HepG2 (cell line): Measurements from ENCODE around the gene B9D2. TPM values are rescaled to one million over a fixed set of nuclear protein-coding genes. Genes with fewer than 3 reads are reported as not detected.

ENCODE experiments used
- ATAC-seq: fragments of 200-7000 bp; cut with Tn5 transposase; 3 replicates; pipeline ENCODE4 v1.9.1; 2020; ENCODE audit warnings: mild to moderate bottlenecking, moderate library complexity
- BruUV-seq: library from RNA; stranded (reverse); fragments of 400-500 nt; replicated peaks from 2 replicates; lab custom pipeline; 2021; lab: Mats Ljungman, UMichigan
- CTCF ChIA-PET: fragments of 300-600 bp; formaldehyde crosslinking; extraction: SDS; loops from one replicate; lab custom pipeline; 2021; ENCODE audit warnings: low total read pairs, inconsistent platforms, low intra/inter-chr PET ratio; lab: Yijun Ruan, JAX
- POLR2A ChIA-PET: fragments of 350-600 bp; sonication (Branson Sonifier 250); formaldehyde crosslinking; loops from one replicate; lab custom pipeline; 2020; ENCODE audit warnings: antibody characterized with exemption, inconsistent platforms; lab: Yijun Ruan, JAX
- DNase-seq: peaks from one replicate; pipeline ENCODE4 v3.0.0-alpha.2; 2015; ENCODE audit warnings: low spot score
- FAIRE-seq: peaks from 3 replicates; lab custom pipeline; 2011; peaks lifted over from hg19 to GRCh38; lab: Jason Lieb, UNC
- H2AFZ ChIP-seq: one replicate; pipeline ENCODE4 v1.6.1; 2011; ENCODE audit warnings: low read length, inconsistent platforms
- H3K27ac ChIP-seq: fragments of 300-600 bp; 3 replicates; pipeline ENCODE4 v1.8.0; 2011; ENCODE audit warnings: mixed run types, mild to moderate bottlenecking, mixed read lengths, low read length, inconsistent platforms; ENCODE audit not compliant: insufficient read depth; ENCODE audit errors: extremely low read length
- H3K27me3 ChIP-seq, 2 experiments: fragments of 200-600 bp in 1 of 2; 2 replicates in 1 of 2; 3 replicates in 1 of 2; pipeline versions ENCODE4 v1.6.0 to v1.8.0; 2011; ENCODE audit warnings: low read length in 2 of 2, mild to moderate bottlenecking in 2 of 2, moderate library complexity in 2 of 2, inconsistent platforms in 1 of 2; ENCODE audit not compliant: insufficient read depth in 2 of 2, control insufficient read depth in 1 of 2
- H3K36me3 ChIP-seq, 2 experiments: fragments of 200-600 bp in 1 of 2; replicated peaks in 1 of 2; 2 replicates in 1 of 2; 3 replicates in 1 of 2; pipeline versions ENCODE4 v1.5.1 to v1.8.0; 2011; ENCODE audit warnings: low read length in 2 of 2, inconsistent platforms in 1 of 2; ENCODE audit not compliant: insufficient read depth in 2 of 2, control insufficient read depth in 1 of 2
- H3K4me1 ChIP-seq: 2 replicates; pipeline ENCODE4 v1.5.1; 2012; ENCODE audit warnings: low read length, inconsistent platforms; ENCODE audit not compliant: insufficient read depth
- H3K4me2 ChIP-seq: 2 replicates; pipeline ENCODE4 v1.6.0; 2011; ENCODE audit warnings: low read depth, low read length, inconsistent platforms
- H3K4me3 ChIP-seq, 3 experiments: fragments of 200-600 bp in 1 of 3; sonication (generic), shearing (Covaris generic) in 1 of 3; replicated peaks in 1 of 3; 2 replicates each; pipeline ENCODE4 v1.5.1; 2011 to 2016; ENCODE audit warnings: low read length in 3 of 3, inconsistent platforms in 2 of 3, low read depth in 2 of 3, mild to moderate bottlenecking in 2 of 3, control low read depth in 1 of 3, mixed read lengths in 1 of 3; ENCODE audit not compliant: insufficient read depth in 1 of 3
- H3K79me2 ChIP-seq: one replicate; pipeline ENCODE4 v1.6.1; 2011; ENCODE audit warnings: low read length, inconsistent platforms; ENCODE audit not compliant: insufficient read depth
- H3K9ac ChIP-seq: 2 replicates; pipeline ENCODE4 v1.6.0; 2011; ENCODE audit warnings: mild to moderate bottlenecking, low read depth, low read length, inconsistent platforms; ENCODE audit not compliant: insufficient read depth
- H3K9me3 ChIP-seq: 2 replicates; pipeline ENCODE4 v1.5.1; 2012; ENCODE audit warnings: mild to moderate bottlenecking, low read length
- H4K20me1 ChIP-seq: 2 replicates; pipeline ENCODE4 v1.6.0; 2011; ENCODE audit warnings: inconsistent platforms, mild to moderate bottlenecking, low read length, moderate library complexity; ENCODE audit not compliant: insufficient read depth
- HNF1A ChIP-seq, 2 experiments: sonication (generic) in 1 of 2; formaldehyde crosslinking in 1 of 2; IDR thresholded peaks; 2 replicates each; pipeline versions ENCODE4 v1.4.0 to v1.6.1; 2016 to 2020; ENCODE audit warnings: borderline replicate concordance in 1 of 2, low read depth in 1 of 2, mild to moderate bottlenecking in 1 of 2, missing genetic modification reagents in 1 of 2
- MAFK ChIP-seq, 2 experiments: IDR thresholded peaks in 1 of 2; conservative IDR thresholded peaks in 1 of 2; 2 replicates each; pipeline ENCODE4 v1.6.1; 2011; ENCODE audit warnings: improper control_type of control experiment in 2 of 2, low read length in 2 of 2
- ZBTB8A ChIP-seq: sonication (generic); formaldehyde crosslinking; IDR thresholded peaks from 2 replicates; pipeline ENCODE4 v1.4.0; 2020; ENCODE audit warnings: mild to moderate bottlenecking, low read depth, missing genetic modification reagents, borderline replicate concordance
- ZFP36L1 ChIP-seq: sonication (generic); formaldehyde crosslinking; IDR thresholded peaks from 2 replicates; pipeline ENCODE4 v1.8.0; 2022; ENCODE audit warnings: mild to moderate bottlenecking, missing genetic modification reagents, moderate library complexity
- ZGPAT ChIP-seq: IDR thresholded peaks from 2 replicates; pipeline ENCODE4 v1.6.1; 2016; ENCODE audit warnings: mild to moderate bottlenecking
- WGBS: methylation state at CpG from one replicate; pipeline ENCODE4 v1.1.6; 2017; ENCODE audit warnings: low lambda C conversion rate; 5-methylcytosine and 5-hydroxymethylcytosine counted together
- in situ Hi-C: cut with HindIII; loops from 2 replicates; pipeline ENCODE4 v1.10.0; 2017; ENCODE audit warnings: low pct_unique_long_range_greater_than_20kb; ENCODE audit not compliant: extremely low pct_ligation_motif_present
- intact Hi-C: fragments of 100-400 bp; cut with micrococcal nuclease; formaldehyde crosslinking; loops from one replicate; pipeline ENCODE4 v1.10.0; 2022; ENCODE audit not compliant: unreplicated experiment
- polyA plus RNA-seq, 8 experiments: library from polyadenylated mRNA; depleted of rRNA in 3 of 8; stranded (reverse) in 7 of 8; unstranded in 1 of 8; fragments of >200 nt; fragmentation: Illumina TruSeq in 4 of 8; extraction: Trizol in 4 of 8; gene quantifications; 2 replicates each; pipeline versions ENCODE4 v1.2.1 to v1.2.3, GENCODE V29; 2011 to 2016; ENCODE audit warnings: low read depth in 4 of 8, missing spikeins in 1 of 8, mixed read lengths in 1 of 8; ENCODE audit not compliant: insufficient read depth in 1 of 8
- total RNA-seq, 5 experiments: library from RNA; depleted of rRNA; stranded (reverse); fragments of >200 nt; fragmentation: Illumina TruSeq; extraction: Trizol; gene quantifications; 2 replicates each; pipeline ENCODE4 v1.2.3, GENCODE V29; 2016; ENCODE audit warnings: low read depth in 1 of 5

Gene B9D2
- total and polyA plus RNA-seq, 2 of the 13 experiments (the other 11 are each of a cell fraction or from before 2014, with no cell fraction given), result 3.1 to 4.4 TPM

GRCh38 chr19:41355802-41356201, 8.1 kb downstream of the B9D2 start (continued):
- TF ChIP-seq ZFP36L1 (no peak), MAFK (conservative IDR thresholded peaks at IDR 0.05 in 1 of 2, IDR thresholded peaks at IDR 0.05 in 1 of 2; ENCODE audit: low read length in 2 of 2) (no peak), ZGPAT (CRISPR knock-in tag) (no peak), HNF1A (IDR thresholded peaks at IDR 0.05; ENCODE audit: low read depth) (no peak), HNF1A (CRISPR knock-in tag; IDR thresholded peaks at IDR 0.05; ENCODE audit: borderline replicate concordance) (no peak)

- Histone ChIP-seq H3K27me3 (no peaks in the 10 kb centered on the region; a peak in 2 of 5 replicates), H3K27ac (no peak overlapping the region), H3K4me2 (no peak overlapping the region), H3K4me1 (peaks cover 21% of the 10 kb centered on the region), H3K4me3 (no peak overlapping the region), H4K20me1 (peaks cover 9% of the 10 kb centered on the region; the same call in 1 of the 2 replicates), H3K9ac (no peak overlapping the region), H3K79me2 (peaks cover 27% of the 10 kb centered on the region), H2AFZ (no peak overlapping the region), H3K9me3 (no peaks in the 10 kb centered on the region), H3K36me3 (no peaks in the 10 kb centered on the region)
- DNase-seq (no peak), ATAC-seq (no peak), FAIRE-seq (no peak)
- WGBS, result 94% methylated on average over 1 of the region's 1 CpG
- no TSS peak for BruUV-seq
- CTCF ChIA-PET, result no interaction called here
- in situ Hi-C loops (no loop called here), intact Hi-C loops (no loop called here)
- POLR2A ChIA-PET, result interaction anchor here (2.3 to 2.4 kb wide), 2 partner anchors 9 to 33 kb away, joined by 7 to 13 read pairs; partner anchors contain the start of gene B9D2
- no peak for TF ChIP-seq ZBTB8A (CRISPR knock-in tag)
Observed at GRCh38 chr19:41355035-41355434, 8.9 kb downstream of the B9D2 start.
